GM19452 (cell line): ENCODE measurements around the gene CES2.
"Not testable (repeated sequence)": the region's sequence is repeated elsewhere in the genome, so short reads cannot be mapped to it uniquely, and the experiment has no call there.

Experiments used
- ATAC-seq: cut with Tn5 transposase; IDR thresholded peaks from one replicate; pipeline ENCODE4 v1.9.1; 2021; ENCODE audit not compliant: unreplicated experiment

Gene CES2

DNA sequence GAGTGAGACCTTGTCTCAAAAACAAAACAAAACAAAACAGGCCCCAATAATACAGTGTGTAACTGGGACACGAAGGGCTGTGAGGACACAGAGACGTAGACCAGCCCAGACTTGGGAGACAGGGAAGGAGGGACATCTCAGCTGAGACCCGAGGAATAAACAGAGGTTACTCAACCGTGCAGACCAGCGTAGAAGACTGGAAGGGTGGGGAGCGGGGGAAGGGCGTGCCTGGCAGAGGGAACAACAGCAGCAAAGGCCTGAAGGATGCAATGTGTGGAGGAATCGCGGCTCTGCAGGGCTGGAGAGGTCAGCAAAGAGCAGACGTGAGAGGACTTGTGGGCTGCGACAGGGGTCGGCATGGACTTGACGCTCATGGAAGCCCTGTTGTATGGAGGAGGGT, 41.4 kb downstream of the CES2 start:
- no peak for ATAC-seq

DNA sequence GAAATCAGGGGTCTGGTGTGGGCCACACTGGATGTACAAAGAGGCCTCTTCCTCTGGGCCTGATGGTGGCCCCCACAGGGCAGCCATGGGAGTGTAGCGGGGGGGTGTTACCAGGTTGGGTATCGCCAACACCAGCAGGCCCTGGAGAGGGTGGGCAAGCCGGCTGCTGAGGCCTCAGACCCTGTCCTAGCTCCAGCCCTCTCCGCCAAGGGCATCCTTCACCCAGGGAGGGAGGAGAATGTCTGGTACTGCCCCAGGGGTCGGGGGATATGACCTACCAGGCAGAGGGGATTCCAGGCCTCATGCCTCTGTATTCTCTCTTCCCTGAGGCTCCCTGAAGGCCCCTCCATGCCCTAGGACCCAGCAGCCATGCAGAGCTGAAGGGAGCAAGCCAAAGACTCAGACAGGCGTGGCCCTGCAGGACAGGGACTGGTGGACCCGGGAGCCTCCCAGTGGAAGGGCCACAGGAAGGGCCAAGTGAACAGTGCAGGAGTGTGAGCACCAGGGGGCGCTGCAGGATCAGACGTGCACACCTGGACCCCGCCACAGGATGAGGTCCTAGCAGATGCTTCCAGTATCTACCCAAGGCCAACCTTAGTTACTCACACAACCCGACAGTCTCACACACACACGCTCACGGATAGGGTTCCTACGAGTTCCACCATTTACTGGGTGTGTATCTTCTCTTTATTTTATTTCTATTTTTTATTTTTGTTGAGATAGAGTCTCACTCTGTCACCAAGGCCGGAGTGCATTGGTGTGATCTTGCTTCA, 42.2 kb downstream of the CES2 start:
- ATAC-seq = peak; percentile 56

DNA sequence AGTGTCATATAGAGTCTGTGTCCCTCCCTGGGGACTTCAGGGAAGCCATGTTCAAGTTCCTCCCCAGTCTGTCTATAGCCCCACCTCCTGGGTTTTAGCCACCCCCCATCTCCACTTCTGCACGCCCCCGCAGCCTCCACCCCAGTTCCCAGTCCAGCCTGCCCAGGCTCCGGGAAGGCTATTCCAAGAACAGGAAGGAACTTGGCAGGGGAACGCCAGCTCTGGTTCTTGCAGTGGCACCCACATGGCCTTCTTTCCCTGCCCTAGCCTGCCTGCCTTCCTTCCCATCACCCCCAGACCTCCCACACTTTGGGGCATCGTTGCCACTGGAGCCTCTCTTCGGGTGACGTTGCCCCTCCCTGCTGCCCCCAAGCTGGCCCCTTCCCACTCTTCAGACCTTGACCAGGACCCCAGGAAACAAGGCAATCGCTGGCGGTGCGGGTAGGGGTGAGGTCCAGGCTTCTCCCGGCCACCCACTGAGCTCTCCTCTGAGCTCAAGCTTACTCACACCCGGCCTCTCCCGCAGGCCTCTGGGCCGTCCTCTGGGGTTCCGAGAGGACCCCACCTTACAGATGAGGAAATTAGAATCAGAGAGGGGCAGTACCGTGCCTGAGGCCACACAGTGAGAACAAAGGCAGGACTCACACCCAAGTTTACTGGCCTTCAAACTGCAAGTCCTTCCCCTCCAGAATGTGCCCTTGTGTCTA, 43.8 kb downstream of the CES2 start:
- no peak for ATAC-seq

DNA sequence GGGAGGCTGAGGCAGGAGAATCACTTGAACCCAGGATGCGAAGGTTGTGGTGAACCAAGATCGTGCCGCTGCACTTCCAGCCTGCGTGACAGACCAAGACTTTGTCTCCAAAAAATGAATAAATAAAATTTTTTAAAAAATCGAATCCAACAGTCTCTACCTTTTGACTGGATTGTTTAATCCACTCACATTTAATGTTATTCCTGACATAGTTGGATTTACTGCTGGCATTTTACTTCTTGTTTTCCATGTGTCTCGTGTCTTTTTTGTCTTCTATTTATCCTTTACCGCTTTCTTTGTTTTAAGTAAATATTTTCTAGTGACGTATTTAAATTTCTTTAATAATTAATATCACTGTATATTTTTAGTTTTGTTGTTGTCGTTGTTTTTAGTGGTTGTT, 47.7 kb downstream of the CES2 start:
- ATAC-seq = no peak

DNA sequence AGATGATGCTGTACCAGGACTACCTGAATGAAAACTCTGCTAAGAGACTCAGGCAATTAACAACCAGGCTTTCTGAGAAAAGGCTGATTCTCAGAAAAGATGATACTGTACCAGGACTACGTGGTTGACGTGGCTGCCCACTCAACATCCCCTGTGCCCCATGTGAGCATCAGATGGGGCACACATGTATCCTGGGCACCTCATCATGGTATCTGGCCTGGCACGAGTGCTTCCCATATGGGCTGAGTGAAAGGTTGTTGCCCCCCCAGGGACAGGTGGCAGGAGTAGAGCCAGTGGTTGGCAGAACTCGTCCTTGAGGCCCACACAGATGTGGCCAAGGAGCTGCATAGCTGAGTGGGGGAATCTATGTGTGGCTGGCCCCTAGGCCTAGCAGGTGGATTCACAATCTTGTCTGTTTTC, 49.6 kb downstream of the CES2 start:
- ATAC-seq = no peak

DNA sequence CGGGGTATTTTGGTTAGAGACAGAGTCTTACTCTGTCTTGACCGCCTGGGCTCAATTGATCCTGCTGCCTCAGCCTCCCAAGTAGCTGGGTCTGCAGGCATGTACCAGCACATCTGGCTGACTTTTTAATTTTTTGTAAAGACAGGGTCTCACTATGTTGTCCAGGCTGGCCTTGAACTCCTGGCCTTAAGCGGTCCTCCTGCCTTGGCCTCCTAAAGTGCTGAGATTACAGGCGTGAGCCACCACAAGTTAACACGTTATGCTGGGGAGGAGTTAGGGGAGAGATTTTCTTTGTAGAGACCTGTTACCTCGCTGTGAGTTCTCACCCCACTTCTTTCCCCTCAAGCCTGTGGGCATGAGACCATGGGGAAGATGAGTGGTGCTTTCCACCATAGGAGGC, 51.2 kb downstream of the CES2 start:
- ATAC-seq = no peak

DNA sequence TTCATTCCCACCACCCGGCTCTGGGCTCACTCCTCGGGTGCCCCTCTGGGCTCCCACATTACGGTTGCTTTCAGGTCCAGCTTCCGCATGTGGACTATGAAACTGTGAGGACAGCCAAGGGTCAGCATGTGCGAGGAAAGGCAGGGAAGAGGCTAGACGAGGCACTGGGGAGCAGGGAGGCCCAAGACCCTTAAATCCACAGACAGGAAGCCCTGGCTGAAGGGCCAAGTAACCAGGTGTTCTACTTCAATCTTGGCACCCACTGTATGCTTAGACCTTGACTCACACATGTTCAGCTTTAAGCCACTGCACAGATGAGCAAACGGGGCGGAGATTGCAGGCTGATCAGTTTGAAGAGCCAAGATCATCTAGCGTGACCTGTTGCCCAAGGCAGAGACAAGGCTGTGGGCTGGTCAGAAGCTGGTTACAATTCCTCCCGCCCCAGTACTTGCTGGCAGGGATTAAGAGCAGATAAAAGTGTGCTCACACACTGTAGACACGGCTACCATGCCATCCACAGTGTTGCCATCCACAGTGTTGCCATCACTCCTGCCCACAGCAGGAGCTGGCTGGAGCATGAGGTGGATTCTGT, 53.0 kb downstream of the CES2 start, which contains the start of gene CES4A:
TSS of gene CES4A (plus strand) at position 393 of the 592 bp plus-strand sequence. CDS start at position 577, 184 bp downstream.
- ATAC-seq = no peak

DNA sequence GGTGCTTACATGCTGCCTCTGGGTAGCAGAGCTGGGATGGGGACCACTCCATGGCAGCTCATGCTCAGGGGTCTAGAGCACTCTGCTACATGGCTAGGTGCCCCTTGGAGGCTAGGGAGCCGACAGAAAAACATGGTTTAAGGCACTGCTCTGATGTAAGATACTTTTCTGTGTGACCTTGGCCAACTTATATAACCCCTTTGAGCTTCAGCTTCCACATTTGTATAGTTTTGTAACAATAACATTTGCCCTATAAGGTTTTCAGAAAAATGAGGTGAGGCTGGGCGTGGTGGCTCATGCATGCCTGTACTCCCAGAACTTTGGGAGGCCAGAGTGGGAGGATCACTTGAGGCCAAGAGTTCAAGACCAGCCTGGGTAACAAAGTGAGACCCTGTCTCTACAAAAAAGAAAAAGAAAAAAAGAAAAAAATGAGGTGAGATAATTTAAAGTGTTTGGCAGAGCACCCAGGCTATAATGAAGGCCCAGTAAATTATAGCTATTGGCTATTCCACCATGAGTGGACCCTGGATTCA, 56.3 kb downstream of the CES2 start:
- no peak for ATAC-seq

DNA sequence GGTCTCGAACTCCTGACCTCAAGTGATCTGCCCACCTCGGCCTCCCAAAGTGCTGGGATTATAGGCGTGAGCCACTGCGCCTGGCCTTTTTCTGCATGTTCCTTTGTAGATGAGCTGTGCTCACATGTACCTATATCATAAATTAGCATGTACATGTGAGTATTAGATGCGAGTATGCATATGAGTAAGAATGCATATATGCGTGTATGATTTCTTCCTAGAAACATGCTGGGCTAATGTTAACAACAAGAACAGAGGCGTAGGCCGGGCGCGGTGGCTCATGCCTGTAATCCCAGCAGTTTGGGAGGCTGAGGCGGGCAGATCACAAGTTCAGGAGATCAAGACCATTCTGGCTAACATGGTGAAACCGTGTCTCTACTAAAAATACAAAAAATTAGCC, 58.2 kb downstream of the CES2 start:
- not testable (repeated sequence) for ATAC-seq
